Esophagus squamous epithelium (tissue), 5 donors: Measurements from ENCODE around the gene SRSF7. TPM values are rescaled to one million over a fixed set of nuclear protein-coding genes. Genes with fewer than 3 reads are reported as not detected.

Experiments
- DNase-seq: peaks from one replicate; lab custom pipeline; 2025; lab: John Stamatoyannopoulos, UW
- H3K27ac ChIP-seq, 4 donors: fragments of 200-600 bp; sonication (generic); one replicate each; pipeline ENCODE4 v1.5.1; 2016 to 2019; ENCODE audit warnings: mild to moderate bottlenecking in 1 of 4
- H3K27me3 ChIP-seq, 4 donors: fragments of 200-600 bp; sonication (generic); 1 replicate in 3 of 4; 2 replicates in 1 of 4; pipeline versions ENCODE4 v1.5.1 to v1.6.0; 2017 to 2021; ENCODE audit warnings: antibody characterized with exemption in 1 of 4
- H3K36me3 ChIP-seq, 3 donors: fragments of 200-600 bp; sonication (generic); one replicate each; pipeline ENCODE4 v1.5.1; 2016 to 2019
- H3K4me1 ChIP-seq, 3 donors: fragments of 200-600 bp; sonication (generic); one replicate each; pipeline ENCODE4 v1.5.1; 2017 to 2019
- H3K4me3 ChIP-seq, 4 donors: fragments of 200-600 bp; sonication (generic); 1 replicate in 3 of 4; 2 replicates in 1 of 4; pipeline ENCODE4 v1.5.1; 2016 to 2019; ENCODE audit warnings: mild to moderate bottlenecking in 2 of 4, moderate library complexity in 1 of 4
- H3K9me3 ChIP-seq, 3 donors: fragments of 200-600 bp; sonication (generic); one replicate each; pipeline ENCODE4 v1.5.1; 2016 to 2019
- POLR2A ChIP-seq, 4 donors: fragments of 450-650 bp; IDR thresholded peaks; one replicate each; pipeline ENCODE4 v1.6.1; 2017; ENCODE audit warnings: antibody characterized with exemption in 4 of 4, mild to moderate bottlenecking in 4 of 4, moderate library complexity in 3 of 4
- WGBS, 2 donors: methylation state at CpG; one replicate each; pipeline ENCODE4 v1.1.5; 2018; 5-methylcytosine and 5-hydroxymethylcytosine counted together
- intact Hi-C: fragments of 100-400 bp; cut with DNase I; formaldehyde crosslinking; loops from one replicate; pipeline ENCODE4 v1.15.0; 2022
- total RNA-seq, 4 donors: library from RNA; depleted of rRNA; stranded (reverse); fragments of >200 nt; gene quantifications; one replicate each; pipeline ENCODE4 v1.1.0, GENCODE V29; 2016
- TF ChIP-seq, protein P1 (sequence below), 6 experiments: fragments of 450-650 bp in 4 of 6; fragments of 200-600 bp in 2 of 6; sonication (generic) in 2 of 6; IDR thresholded peaks; one replicate each; pipeline ENCODE4 v1.5.1; 2016 to 2019; ENCODE audit warnings: antibody characterized with exemption in 6 of 6, mild to moderate bottlenecking in 4 of 6, moderate library complexity in 4 of 6
- donor health status: DM: yes; HTN: yes; CAD: no.

SRSF7 gene
- total RNA-seq, 4 donors from 2014 or later, result 57.0 to 127 (median 103) TPM

DNA sequence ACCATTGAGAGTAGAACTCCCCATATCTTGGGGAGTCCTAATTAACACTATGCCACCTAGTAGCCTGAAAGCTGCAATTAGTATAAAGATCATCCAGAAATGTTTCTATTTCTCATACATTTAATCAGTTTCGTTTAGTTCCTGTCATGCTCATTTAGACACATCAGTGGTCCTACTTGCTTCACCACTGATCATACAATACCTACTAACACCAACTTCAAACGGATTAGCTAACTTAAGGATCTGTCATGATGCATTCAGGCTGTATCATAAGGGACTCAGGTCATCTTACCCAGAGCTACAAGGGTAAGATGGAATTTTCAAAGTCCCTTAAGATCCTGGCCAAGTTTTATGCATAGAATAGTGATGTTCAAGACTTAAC lies 6.8 kb downstream of the SRSF7 start:
- peaks cover 7 to 66% (median 33%) of the 10 kb centered on the region in 3 donors for H3K4me1 ChIP-seq
- WGBS, 2 donors, result 28 to 32% methylated on average over 2 of the region's 2 CpGs

DNA sequence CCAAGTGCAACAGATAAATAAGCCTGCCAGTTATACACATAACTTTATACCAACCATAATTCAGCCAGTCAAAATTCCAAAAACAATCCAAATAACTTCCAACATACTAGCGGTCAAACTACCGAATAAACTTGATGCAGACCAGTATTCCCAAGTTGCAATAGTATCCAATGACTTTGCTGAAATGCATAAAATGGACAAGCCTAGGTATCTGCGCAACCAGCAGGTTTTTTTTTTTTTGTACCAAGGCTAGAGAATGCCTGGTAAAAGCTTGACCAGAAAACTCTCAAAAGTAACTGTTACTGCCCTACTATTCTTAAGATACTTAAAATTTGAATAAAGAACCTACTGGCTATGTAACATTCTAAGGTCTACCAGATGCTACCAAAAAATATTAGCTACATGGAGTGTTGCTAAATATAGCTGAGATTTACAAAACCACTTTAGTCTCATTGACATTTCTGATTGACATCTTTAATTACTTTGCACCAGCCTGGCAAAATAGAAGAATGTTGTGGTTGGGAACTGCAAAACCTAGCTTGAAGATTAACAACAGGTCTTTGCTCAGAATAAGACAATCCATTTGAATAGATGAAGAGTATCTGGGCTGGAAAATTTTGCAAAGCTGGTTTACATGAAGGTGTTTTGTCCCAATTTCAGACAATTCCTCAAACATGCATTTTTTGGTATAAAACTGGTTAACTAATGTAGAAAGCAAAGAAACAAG lies 7.3 kb downstream of the SRSF7 start:
- no peaks in the 10 kb centered on the region for H3K9me3 ChIP-seq
- TF ChIP-seq, protein P1, sequence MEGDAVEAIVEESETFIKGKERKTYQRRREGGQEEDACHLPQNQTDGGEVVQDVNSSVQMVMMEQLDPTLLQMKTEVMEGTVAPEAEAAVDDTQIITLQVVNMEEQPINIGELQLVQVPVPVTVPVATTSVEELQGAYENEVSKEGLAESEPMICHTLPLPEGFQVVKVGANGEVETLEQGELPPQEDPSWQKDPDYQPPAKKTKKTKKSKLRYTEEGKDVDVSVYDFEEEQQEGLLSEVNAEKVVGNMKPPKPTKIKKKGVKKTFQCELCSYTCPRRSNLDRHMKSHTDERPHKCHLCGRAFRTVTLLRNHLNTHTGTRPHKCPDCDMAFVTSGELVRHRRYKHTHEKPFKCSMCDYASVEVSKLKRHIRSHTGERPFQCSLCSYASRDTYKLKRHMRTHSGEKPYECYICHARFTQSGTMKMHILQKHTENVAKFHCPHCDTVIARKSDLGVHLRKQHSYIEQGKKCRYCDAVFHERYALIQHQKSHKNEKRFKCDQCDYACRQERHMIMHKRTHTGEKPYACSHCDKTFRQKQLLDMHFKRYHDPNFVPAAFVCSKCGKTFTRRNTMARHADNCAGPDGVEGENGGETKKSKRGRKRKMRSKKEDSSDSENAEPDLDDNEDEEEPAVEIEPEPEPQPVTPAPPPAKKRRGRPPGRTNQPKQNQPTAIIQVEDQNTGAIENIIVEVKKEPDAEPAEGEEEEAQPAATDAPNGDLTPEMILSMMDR (IDR thresholded peaks at IDR 0.05), result no peak
- TF ChIP-seq POLR2A (IDR thresholded peaks at IDR 0.05), result no peak
- peak overlapping the region in 1 of 4 donors; percentile 3 for H3K27ac ChIP-seq
- no peaks in the 10 kb centered on the region for H3K27me3 ChIP-seq
- DNase-seq, result no peak
- peaks cover 25 to 89% (median 44%) of the 10 kb centered on the region in 3 donors for H3K36me3 ChIP-seq
- H3K4me3 ChIP-seq, result no peak overlapping the region
- WGBS, 2 donors, result 90 to 92% methylated on average over 3 of the region's 3 CpGs
- intact Hi-C loops, result no loop called here
- H3K4me1 ChIP-seq, result peaks cover 1 to 61% (median 28%) of the 10 kb centered on the region in 3 donors

More for the DNA sequence above, 6.8 kb downstream of the SRSF7 start:
- TF ChIP-seq, protein P1 (IDR thresholded peaks at IDR 0.05), result no peak
- no peak for TF ChIP-seq POLR2A (IDR thresholded peaks at IDR 0.05)
- DNase-seq, result no peak
- H3K4me3 ChIP-seq, result no peak overlapping the region
- intact Hi-C loops, result no loop called here
- H3K27ac ChIP-seq, result peak overlapping the region in 1 of 4 donors; percentile 3
- no peaks in the 10 kb centered on the region for H3K27me3 ChIP-seq
- no peaks in the 10 kb centered on the region for H3K9me3 ChIP-seq
- H3K36me3 ChIP-seq, result peaks cover 25 to 89% (median 45%) of the 10 kb centered on the region in 3 donors

DNA sequence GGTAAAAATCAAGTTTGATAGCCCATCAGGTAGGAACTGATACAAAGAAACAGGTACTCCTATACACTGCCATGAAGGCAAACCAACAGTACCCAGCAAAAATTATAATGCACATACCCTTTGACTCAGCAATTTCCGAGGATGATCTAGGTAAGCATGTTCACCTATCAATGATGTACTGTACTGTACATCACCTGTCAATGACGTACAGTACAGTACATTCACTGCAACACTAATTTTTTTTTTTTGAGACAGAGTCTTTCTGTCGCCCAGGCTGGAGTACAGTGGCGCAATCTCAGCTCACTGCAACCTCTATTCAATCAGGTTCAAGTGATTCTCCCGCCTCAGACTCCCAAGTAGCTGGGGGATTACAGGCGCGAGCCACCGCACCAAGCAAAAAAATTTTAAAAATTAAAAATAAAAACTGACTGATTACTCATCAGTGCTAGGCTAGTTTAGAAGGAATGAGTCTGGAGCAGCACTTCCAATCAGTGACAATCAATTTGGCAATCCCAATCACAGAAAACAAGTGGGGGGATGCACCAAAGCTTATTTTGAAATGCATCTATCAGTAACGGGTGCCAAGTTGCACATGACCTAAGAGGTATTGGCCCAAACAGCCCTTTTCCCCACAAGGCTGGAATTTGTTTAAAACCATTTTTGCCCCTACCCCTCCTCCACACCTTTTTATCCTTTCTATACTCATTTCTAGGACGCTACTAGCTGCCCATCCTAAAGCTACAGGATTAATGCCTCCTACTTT lies 8.2 kb downstream of the SRSF7 start:
- intact Hi-C loops, result no loop called here
- Histone ChIP-seq H3K27ac (no peak overlapping the region), H3K4me3 (no peak overlapping the region), H3K36me3 (peaks cover 21 to 88% (median 38%) of the 10 kb centered on the region in 3 donors), H3K4me1 (peaks cover 0 to 53% (median 22%) of the 10 kb centered on the region in 3 donors), H3K9me3 (no peaks in the 10 kb centered on the region), H3K27me3 (no peaks in the 10 kb centered on the region)
- WGBS, 2 donors, result 63 to 74% methylated on average over 6 to 10 of the region's 10 CpGs
- TF ChIP-seq, protein P1 (IDR thresholded peaks at IDR 0.05), result no peak
- TF ChIP-seq POLR2A (IDR thresholded peaks at IDR 0.05), result no peak
- DNase-seq, result no peak

DNA sequence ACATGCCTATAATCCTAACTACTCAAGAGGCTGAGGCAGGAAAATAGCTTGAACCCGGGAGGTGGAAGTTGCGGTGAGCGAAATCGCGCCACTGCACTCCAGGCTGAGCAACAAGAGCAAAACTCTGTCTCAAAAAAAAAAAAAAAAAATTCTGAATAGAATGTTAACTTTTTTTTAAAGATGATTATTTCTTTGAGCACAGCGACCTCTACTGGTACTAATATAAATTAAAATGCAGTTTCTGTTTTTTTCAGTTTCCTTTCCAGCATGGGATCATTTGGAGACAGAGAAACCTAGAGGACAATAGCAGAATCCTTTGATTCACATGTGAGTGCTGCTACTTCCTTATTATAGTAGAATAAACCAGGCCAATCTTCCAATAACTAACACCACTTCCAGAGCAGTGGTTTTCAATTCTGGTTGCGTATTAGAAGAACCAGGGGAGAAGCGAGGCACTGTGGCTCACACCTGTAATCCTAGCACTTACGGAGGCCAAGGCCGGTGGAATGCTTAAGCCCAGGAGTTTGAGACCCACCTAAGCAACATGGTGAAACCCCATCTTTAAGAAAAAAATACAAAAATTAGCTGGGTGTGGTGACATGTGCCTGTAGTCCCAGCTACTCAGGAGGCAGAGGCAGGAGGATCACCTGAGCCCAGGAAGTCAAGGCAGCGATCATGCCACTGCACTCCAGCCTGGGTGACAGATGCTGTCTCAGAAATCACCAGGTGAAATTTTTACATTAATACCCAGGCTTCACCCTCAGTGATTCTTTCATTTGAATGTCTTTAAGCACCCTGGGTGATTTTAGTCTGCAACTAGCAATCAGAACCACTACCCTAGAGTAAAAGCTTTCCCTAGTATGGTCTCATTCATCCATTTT lies 10.1 kb downstream of the SRSF7 start:
- Histone ChIP-seq H3K9me3 (no peaks in the 10 kb centered on the region), H3K4me1 (peaks cover 0 to 50% (median 10%) of the 10 kb centered on the region in 3 donors), H3K36me3 (peaks cover 6 to 77% (median 28%) of the 10 kb centered on the region in 3 donors), H3K4me3 (no peak overlapping the region), H3K27ac (peak overlapping the region in 2 of 4 donors; percentile 53 to 66), H3K27me3 (no peaks in the 10 kb centered on the region)
- TF ChIP-seq, protein P1 (IDR thresholded peaks at IDR 0.05), result peak in 5 of 6 experiments; percentile 50 to 89 (median 58)
- no peak for TF ChIP-seq POLR2A (IDR thresholded peaks at IDR 0.05)
- 58 to 62% methylated on average over 11 of the region's 11 CpGs for WGBS, 2 donors
- no peak for DNase-seq
- intact Hi-C loops, result no loop called here
